B cell (primary cell): Measurements from ENCODE around the gene LAIR1. TPM values are rescaled to one million over a fixed set of nuclear protein-coding genes. Genes with fewer than 3 reads are reported as not detected.

ENCODE experiments used
- ATAC-seq: fragments of 200-7000 bp; cut with Tn5 transposase; one replicate; pipeline ENCODE4 v1.10.0; 2021; ENCODE audit warnings: low read depth, mild to moderate bottlenecking, moderate number of reproducible peaks, moderate library complexity
- CTCF ChIA-PET: fragments of 350-600 bp; sonication (Branson Sonifier 250); formaldehyde crosslinking; loops from one replicate; lab custom pipeline; 2021; ENCODE audit warnings: antibody characterized with exemption, inconsistent platforms; lab: Charles Lee
- POLR2A ChIA-PET: fragments of 350-600 bp; sonication (Branson Sonifier 250); formaldehyde crosslinking; loops from one replicate; lab custom pipeline; 2021; ENCODE audit warnings: antibody characterized with exemption; lab: Charles Lee
- DNase-seq: peaks from one replicate; pipeline ENCODE4 v3.0.0; 2013
- H2AFZ ChIP-seq: 2 replicates; pipeline ENCODE4 v1.6.1; 2012; ENCODE audit warnings: mild to moderate bottlenecking, low read depth, low read length; ENCODE audit not compliant: insufficient read depth, poor library complexity, severe bottlenecking
- H3K27ac ChIP-seq, 2 donors: 1 replicate in 1 of 2; 2 replicates in 1 of 2; pipeline ENCODE4 v1.5.1; 2012 to 2013; ENCODE audit warnings: low read length in 2 of 2, mild to moderate bottlenecking in 2 of 2, moderate library complexity in 1 of 2
- H3K27me3 ChIP-seq, 4 experiments: fragments of 200-600 bp in 1 of 4; sonication (generic) in 1 of 4; replicated peaks in 1 of 4; 1 replicate in 2 of 4; 2 replicates in 2 of 4; pipeline versions ENCODE4 v1.6.1 to v1.7.0; 2013 to 2016; ENCODE audit warnings: low read length in 3 of 4, mild to moderate bottlenecking in 2 of 4, mixed read lengths in 1 of 4, moderate library complexity in 1 of 4; ENCODE audit not compliant: insufficient read depth in 4 of 4, control insufficient read depth in 3 of 4; ENCODE audit errors: control extremely low read depth in 1 of 4
- H3K36me3 ChIP-seq, 2 experiments: replicated peaks in 1 of 2; 1 replicate in 1 of 2; 2 replicates in 1 of 2; pipeline versions ENCODE4 v1.6.1 to v1.7.1; 2013; ENCODE audit warnings: low read length in 1 of 2; ENCODE audit not compliant: insufficient read depth in 2 of 2, control insufficient read depth in 1 of 2; ENCODE audit errors: control extremely low read depth in 1 of 2, extremely low read depth in 1 of 2
- H3K4me1 ChIP-seq, 2 donors: fragments of 200-600 bp in 1 of 2; sonication (generic) in 1 of 2; 1 replicate in 1 of 2; 2 replicates in 1 of 2; pipeline versions ENCODE4 v1.5.1 to v1.6.1; 2013 to 2017; ENCODE audit warnings: low read length in 2 of 2; ENCODE audit not compliant: control insufficient read depth in 2 of 2, insufficient read depth in 2 of 2
- H3K4me2 ChIP-seq: replicated peaks from 2 replicates; pipeline ENCODE3; 2012; ENCODE audit warnings: mild to moderate bottlenecking, low read depth, low read length; ENCODE audit not compliant: poor library complexity, severe bottlenecking
- H3K4me3 ChIP-seq, 5 experiments: fragments of 200-600 bp in 1 of 5; sonication (generic) in 1 of 5; 1 replicate in 3 of 5; 2 replicates in 2 of 5; pipeline versions ENCODE4 v1.5.1 to v1.7.0; 2011 to 2016; ENCODE audit warnings: low read length in 4 of 5, mild to moderate bottlenecking in 4 of 5, low read depth in 2 of 5, control low read depth in 1 of 5, moderate library complexity in 1 of 5; ENCODE audit not compliant: insufficient read depth in 1 of 5; ENCODE audit errors: control extremely low read depth in 1 of 5, extremely low read depth in 1 of 5
- H3K79me2 ChIP-seq: fragments of 200-600 bp; sonication (generic); one replicate; pipeline ENCODE4 v1.6.0; 2016; ENCODE audit warnings: low read length; ENCODE audit not compliant: control insufficient read depth, insufficient read depth
- H3K9ac ChIP-seq: fragments of 200-600 bp; sonication (generic); 2 replicates; pipeline ENCODE4 v1.6.1; 2017; ENCODE audit warnings: mild to moderate bottlenecking, low read length, moderate library complexity
- H3K9me3 ChIP-seq, 3 donors: one replicate each; pipeline versions ENCODE4 v1.6.1 to v1.7.1; 2013; ENCODE audit warnings: low read length in 2 of 3; ENCODE audit not compliant: control insufficient read depth in 2 of 3, insufficient read depth in 1 of 3; ENCODE audit errors: control extremely low read depth in 1 of 3
- H4K20me1 ChIP-seq: 2 replicates; pipeline ENCODE4 v1.6.0; 2012; ENCODE audit warnings: mild to moderate bottlenecking, low read length; ENCODE audit not compliant: insufficient read depth, control insufficient read depth, poor library complexity, severe bottlenecking
- H3K27ac Mint-ChIP-seq: one replicate; pipeline ENCODE4 v1.8.0; 2021; ENCODE audit warnings: mixed read lengths
- H3K27me3 Mint-ChIP-seq: one replicate; pipeline ENCODE4 v1.8.0; 2021; ENCODE audit warnings: mixed read lengths
- H3K4me1 Mint-ChIP-seq: one replicate; pipeline ENCODE4 v1.8.0; 2021; ENCODE audit warnings: mixed read lengths
- H3K4me3 Mint-ChIP-seq: one replicate; pipeline ENCODE4 v1.8.0; 2021; ENCODE audit warnings: mixed read lengths
- H3K9me3 Mint-ChIP-seq: one replicate; pipeline ENCODE4 v1.8.0; 2022; ENCODE audit warnings: mixed read lengths; ENCODE audit not compliant: insufficient read depth
- EZH2 ChIP-seq: IDR thresholded peaks from 2 replicates; pipeline ENCODE4 v1.6.1; 2012; ENCODE audit warnings: borderline replicate concordance, low read depth, mild to moderate bottlenecking, moderate library complexity, low read length; ENCODE audit not compliant: insufficient read depth, poor library complexity, severe bottlenecking
- WGBS: methylation state at CpG from one replicate; pipeline ENCODE4 v1.1.5; 2013; ENCODE audit warnings: missing lambda C conversion rate; ENCODE audit not compliant: insufficient coverage; 5-methylcytosine and 5-hydroxymethylcytosine counted together
- intact Hi-C: fragments of 100-400 bp; cut with micrococcal nuclease; formaldehyde crosslinking; loops from one replicate; pipeline ENCODE4 v1.10.0; 2022
- polyA plus RNA-seq: library from polyadenylated mRNA; depleted of rRNA; stranded (reverse); fragments of >200 nt; gene quantifications from 2 replicates; pipeline ENCODE4 v1.2.3, GENCODE V29; 2012
- total RNA-seq, 2 donors: library from RNA; stranded (reverse); fragments of 120-200 nt in 1 of 2; gene quantifications; 1 replicate in 1 of 2; 2 replicates in 1 of 2; pipeline versions ENCODE4 v1.2.3 to v1.2.4, GENCODE V29; 2013 to 2022
- TF ChIP-seq, protein P1 (sequence below): fragments of 200-600 bp; IDR thresholded peaks from one replicate; pipeline ENCODE4 v1.8.0; 2022; ENCODE audit warnings: antibody characterized with exemption, mild to moderate bottlenecking

LAIR1 gene
- total and polyA plus RNA-seq, 2 donors (not counting 1 experiment from before 2014, with no cell fraction given) = 41.5 to 173 TPM

- DNase-seq = no peak
- no peaks in the 10 kb centered on the region for H3K36me3 ChIP-seq
- H3K9me3 Mint-ChIP-seq = no peaks in the 10 kb centered on the region
- no peaks in the 10 kb centered on the region for H3K4me1 ChIP-seq
- no peaks in the 10 kb centered on the region for H4K20me1 ChIP-seq
- no peaks in the 10 kb centered on the region for H3K4me1 Mint-ChIP-seq
- H3K27me3 ChIP-seq = peaks cover 0 to 23% (median 5%) of the 10 kb centered on the region in 4 experiments
- no peak overlapping the region for H2AFZ ChIP-seq
- peaks cover 17% of the 10 kb centered on the region for H3K27me3 Mint-ChIP-seq
- no peak overlapping the region for H3K4me3 ChIP-seq
- no peak for ATAC-seq
- WGBS = 88% methylated on average over 3 of the region's 9 CpGs
- ChIA-PET CTCF (interaction anchor here (0.8 to 1.6 kb wide), 2 partner anchors 18 to 340 kb away, joined by 3 read pairs; no protein-coding TSS in a partner anchor), POLR2A (no interaction called here)
- H3K4me2 ChIP-seq = no peak overlapping the region
- peak overlapping the region; percentile 53 for H3K27ac Mint-ChIP-seq
- H3K79me2 ChIP-seq = no peaks in the 10 kb centered on the region
- no peak overlapping the region for H3K4me3 Mint-ChIP-seq
- H3K9me3 ChIP-seq = peaks cover 0 to 6% (median 0%) of the 10 kb centered on the region in 3 donors
- intact Hi-C loops = no loop called here
- H3K27ac ChIP-seq = no peak overlapping the region
- no peak overlapping the region for H3K9ac ChIP-seq
- TF ChIP-seq, protein P1, sequence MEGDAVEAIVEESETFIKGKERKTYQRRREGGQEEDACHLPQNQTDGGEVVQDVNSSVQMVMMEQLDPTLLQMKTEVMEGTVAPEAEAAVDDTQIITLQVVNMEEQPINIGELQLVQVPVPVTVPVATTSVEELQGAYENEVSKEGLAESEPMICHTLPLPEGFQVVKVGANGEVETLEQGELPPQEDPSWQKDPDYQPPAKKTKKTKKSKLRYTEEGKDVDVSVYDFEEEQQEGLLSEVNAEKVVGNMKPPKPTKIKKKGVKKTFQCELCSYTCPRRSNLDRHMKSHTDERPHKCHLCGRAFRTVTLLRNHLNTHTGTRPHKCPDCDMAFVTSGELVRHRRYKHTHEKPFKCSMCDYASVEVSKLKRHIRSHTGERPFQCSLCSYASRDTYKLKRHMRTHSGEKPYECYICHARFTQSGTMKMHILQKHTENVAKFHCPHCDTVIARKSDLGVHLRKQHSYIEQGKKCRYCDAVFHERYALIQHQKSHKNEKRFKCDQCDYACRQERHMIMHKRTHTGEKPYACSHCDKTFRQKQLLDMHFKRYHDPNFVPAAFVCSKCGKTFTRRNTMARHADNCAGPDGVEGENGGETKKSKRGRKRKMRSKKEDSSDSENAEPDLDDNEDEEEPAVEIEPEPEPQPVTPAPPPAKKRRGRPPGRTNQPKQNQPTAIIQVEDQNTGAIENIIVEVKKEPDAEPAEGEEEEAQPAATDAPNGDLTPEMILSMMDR = no peak
- TF ChIP-seq EZH2 = no peak
These were observed 43.8 kb upstream of the LAIR1 start for GRCh38 chr19:54408456-54409026.

DNA sequence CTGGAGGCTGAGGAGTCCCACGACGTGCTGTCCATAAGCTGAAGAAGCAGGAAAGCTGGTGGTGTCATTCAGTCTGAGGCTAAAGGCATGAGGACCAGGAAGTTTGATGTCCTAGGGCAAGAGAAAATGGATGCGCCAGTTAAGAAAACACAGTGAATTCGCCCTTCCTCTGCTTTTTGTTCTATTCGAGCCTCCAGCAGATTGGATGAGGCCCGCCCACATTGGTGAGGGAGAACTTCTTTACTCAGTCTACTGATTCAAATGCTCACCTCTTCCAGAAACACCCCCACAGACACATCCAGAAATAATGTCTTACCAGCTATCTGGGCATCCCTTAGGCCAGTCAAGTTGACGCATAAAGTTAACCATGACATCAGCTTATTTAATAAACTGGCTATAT is 43.0 kb upstream of the LAIR1 start:
- Histone ChIP-seq H3K79me2 (no peaks in the 10 kb centered on the region), H3K36me3 (no peaks in the 10 kb centered on the region), H3K9me3 (peaks cover 0 to 6% (median 0%) of the 10 kb centered on the region in 3 donors), H4K20me1 (no peaks in the 10 kb centered on the region), H3K27me3 (peaks cover 0 to 16% (median 3%) of the 10 kb centered on the region in 4 experiments), H2AFZ (no peak overlapping the region), H3K27ac (no peak overlapping the region), H3K9ac (no peak overlapping the region), H3K4me2 (no peak overlapping the region), H3K4me3 (no peak overlapping the region), H3K4me1 (no peaks in the 10 kb centered on the region)
- H3K4me3 Mint-ChIP-seq = no peak overlapping the region
- intact Hi-C loops = no loop called here
- CTCF ChIA-PET = interaction anchor here (1.0 to 1.6 kb wide), 3 partner anchors 11 to 246 kb away, joined by 3 read pairs; no protein-coding TSS in a partner anchor
- POLR2A ChIA-PET = no interaction called here
- DNase-seq = no peak
- no peaks in the 10 kb centered on the region for H3K9me3 Mint-ChIP-seq
- ATAC-seq = no peak
- peaks cover 15% of the 10 kb centered on the region for H3K27me3 Mint-ChIP-seq
- H3K27ac Mint-ChIP-seq = peak overlapping the region; percentile 37
- TF ChIP-seq, protein P1 = no peak
- no peak for TF ChIP-seq EZH2
- no peaks in the 10 kb centered on the region for H3K4me1 Mint-ChIP-seq
- 86% methylated on average over 2 of the region's 7 CpGs for WGBS
